SK-N-DZ (cell line): ENCODE results near the gene ADIRF.

Experiments used
- DNase-seq: peaks from one replicate; pipeline ENCODE4 v3.0.0-alpha.2; 2015; ENCODE audit warnings: low spot score

The ADIRF gene

GRCh38 chr10:86960003-86960862 lies 8.0 kb upstream of the ADIRF start:
- peak; percentile 82 for DNase-seq

GRCh38 chr10:86960863-86961434 lies 7.3 kb upstream of the ADIRF start:
- DNase-seq = no peak

- DNase-seq = no peak
Measured at GRCh38 chr10:86961481-86962091, 6.7 kb upstream of the ADIRF start.

GRCh38 chr10:86962136-86962980 lies 5.9 kb upstream of the ADIRF start:
- no peak for DNase-seq

GRCh38 chr10:86962981-86963310 lies 5.3 kb upstream of the ADIRF start:
- DNase-seq = no peak

- DNase-seq = no peak
Measured at GRCh38 chr10:86963341-86963919, 4.9 kb upstream of the ADIRF start.

GRCh38 chr10:86964061-86964846 lies 4.0 kb upstream of the ADIRF start:
- no peak for DNase-seq

GRCh38 chr10:86964847-86965190 lies 3.5 kb upstream of the ADIRF start:
- no peak for DNase-seq

- no peak for DNase-seq
Measured at GRCh38 chr10:86965986-86966654, 2.2 kb upstream of the ADIRF start.

- DNase-seq = no peak
Measured at GRCh38 chr10:86967481-86967941, 771 bp upstream of the ADIRF start.

- no peak for DNase-seq
Measured at GRCh38 chr10:86968994-86969355, 693 bp downstream of the ADIRF start.

GRCh38 chr10:86969421-86970041 lies 1.2 kb downstream of the ADIRF start:
- DNase-seq = no peak

GRCh38 chr10:86970162-86970981 lies 2.1 kb downstream of the ADIRF start:
- DNase-seq = peak; percentile 83

GRCh38 chr10:86970982-86971231 lies 2.6 kb downstream of the ADIRF start:
- DNase-seq = no peak

- peak; percentile 64 for DNase-seq
Measured at GRCh38 chr10:86971232-86971991, 3.1 kb downstream of the ADIRF start.

GRCh38 chr10:86972613-86973380 lies 4.5 kb downstream of the ADIRF start:
- DNase-seq = no peak

GRCh38 chr10:86974484-86974883 lies 6.2 kb downstream of the ADIRF start:
- DNase-seq = no peak
